B cell (primary cell): ENCODE measurements around the gene MYO10. TPM values are rescaled to one million over a fixed set of nuclear protein-coding genes. Genes with fewer than 3 reads are reported as not detected.

Source experiments
- ATAC-seq: fragments of 200-7000 bp; cut with Tn5 transposase; one replicate; pipeline ENCODE4 v1.10.0; 2021; ENCODE audit warnings: low read depth, mild to moderate bottlenecking, moderate number of reproducible peaks, moderate library complexity
- CTCF ChIA-PET: fragments of 350-600 bp; sonication (Branson Sonifier 250); formaldehyde crosslinking; loops from one replicate; lab custom pipeline; 2021; ENCODE audit warnings: antibody characterized with exemption, inconsistent platforms; lab: Charles Lee
- POLR2A ChIA-PET: fragments of 350-600 bp; sonication (Branson Sonifier 250); formaldehyde crosslinking; loops from one replicate; lab custom pipeline; 2021; ENCODE audit warnings: antibody characterized with exemption; lab: Charles Lee
- DNase-seq: peaks from one replicate; pipeline ENCODE4 v3.0.0; 2013
- H2AFZ ChIP-seq: 2 replicates; pipeline ENCODE4 v1.6.1; 2012; ENCODE audit warnings: mild to moderate bottlenecking, low read depth, low read length; ENCODE audit not compliant: insufficient read depth, poor library complexity, severe bottlenecking
- H3K27ac ChIP-seq, 2 donors: 1 replicate in 1 of 2; 2 replicates in 1 of 2; pipeline ENCODE4 v1.5.1; 2012 to 2013; ENCODE audit warnings: low read length in 2 of 2, mild to moderate bottlenecking in 2 of 2, moderate library complexity in 1 of 2
- H3K27me3 ChIP-seq, 4 experiments: fragments of 200-600 bp in 1 of 4; sonication (generic) in 1 of 4; replicated peaks in 1 of 4; 1 replicate in 2 of 4; 2 replicates in 2 of 4; pipeline versions ENCODE4 v1.6.1 to v1.7.0; 2013 to 2016; ENCODE audit warnings: low read length in 3 of 4, mild to moderate bottlenecking in 2 of 4, mixed read lengths in 1 of 4, moderate library complexity in 1 of 4; ENCODE audit not compliant: insufficient read depth in 4 of 4, control insufficient read depth in 3 of 4; ENCODE audit errors: control extremely low read depth in 1 of 4
- H3K36me3 ChIP-seq, 2 experiments: replicated peaks in 1 of 2; 1 replicate in 1 of 2; 2 replicates in 1 of 2; pipeline versions ENCODE4 v1.6.1 to v1.7.1; 2013; ENCODE audit warnings: low read length in 1 of 2; ENCODE audit not compliant: insufficient read depth in 2 of 2, control insufficient read depth in 1 of 2; ENCODE audit errors: control extremely low read depth in 1 of 2, extremely low read depth in 1 of 2
- H3K4me1 ChIP-seq, 2 donors: fragments of 200-600 bp in 1 of 2; sonication (generic) in 1 of 2; 1 replicate in 1 of 2; 2 replicates in 1 of 2; pipeline versions ENCODE4 v1.5.1 to v1.6.1; 2013 to 2017; ENCODE audit warnings: low read length in 2 of 2; ENCODE audit not compliant: control insufficient read depth in 2 of 2, insufficient read depth in 2 of 2
- H3K4me2 ChIP-seq: replicated peaks from 2 replicates; pipeline ENCODE3; 2012; ENCODE audit warnings: mild to moderate bottlenecking, low read depth, low read length; ENCODE audit not compliant: poor library complexity, severe bottlenecking
- H3K4me3 ChIP-seq, 5 experiments: fragments of 200-600 bp in 1 of 5; sonication (generic) in 1 of 5; 1 replicate in 3 of 5; 2 replicates in 2 of 5; pipeline versions ENCODE4 v1.5.1 to v1.7.0; 2011 to 2016; ENCODE audit warnings: low read length in 4 of 5, mild to moderate bottlenecking in 4 of 5, low read depth in 2 of 5, control low read depth in 1 of 5, moderate library complexity in 1 of 5; ENCODE audit not compliant: insufficient read depth in 1 of 5; ENCODE audit errors: control extremely low read depth in 1 of 5, extremely low read depth in 1 of 5
- H3K79me2 ChIP-seq: fragments of 200-600 bp; sonication (generic); one replicate; pipeline ENCODE4 v1.6.0; 2016; ENCODE audit warnings: low read length; ENCODE audit not compliant: control insufficient read depth, insufficient read depth
- H3K9ac ChIP-seq: fragments of 200-600 bp; sonication (generic); 2 replicates; pipeline ENCODE4 v1.6.1; 2017; ENCODE audit warnings: mild to moderate bottlenecking, low read length, moderate library complexity
- H3K9me3 ChIP-seq, 3 donors: one replicate each; pipeline versions ENCODE4 v1.6.1 to v1.7.1; 2013; ENCODE audit warnings: low read length in 2 of 3; ENCODE audit not compliant: control insufficient read depth in 2 of 3, insufficient read depth in 1 of 3; ENCODE audit errors: control extremely low read depth in 1 of 3
- H4K20me1 ChIP-seq: 2 replicates; pipeline ENCODE4 v1.6.0; 2012; ENCODE audit warnings: mild to moderate bottlenecking, low read length; ENCODE audit not compliant: insufficient read depth, control insufficient read depth, poor library complexity, severe bottlenecking
- H3K27ac Mint-ChIP-seq: one replicate; pipeline ENCODE4 v1.8.0; 2021; ENCODE audit warnings: mixed read lengths
- H3K27me3 Mint-ChIP-seq: one replicate; pipeline ENCODE4 v1.8.0; 2021; ENCODE audit warnings: mixed read lengths
- H3K4me1 Mint-ChIP-seq: one replicate; pipeline ENCODE4 v1.8.0; 2021; ENCODE audit warnings: mixed read lengths
- H3K4me3 Mint-ChIP-seq: one replicate; pipeline ENCODE4 v1.8.0; 2021; ENCODE audit warnings: mixed read lengths
- H3K9me3 Mint-ChIP-seq: one replicate; pipeline ENCODE4 v1.8.0; 2022; ENCODE audit warnings: mixed read lengths; ENCODE audit not compliant: insufficient read depth
- CTCF ChIP-seq: fragments of 200-600 bp; IDR thresholded peaks from one replicate; pipeline ENCODE4 v1.8.0; 2022; ENCODE audit warnings: antibody characterized with exemption, mild to moderate bottlenecking
- EZH2 ChIP-seq: IDR thresholded peaks from 2 replicates; pipeline ENCODE4 v1.6.1; 2012; ENCODE audit warnings: borderline replicate concordance, low read depth, mild to moderate bottlenecking, moderate library complexity, low read length; ENCODE audit not compliant: insufficient read depth, poor library complexity, severe bottlenecking
- WGBS: methylation state at CpG from one replicate; pipeline ENCODE4 v1.1.5; 2013; ENCODE audit warnings: missing lambda C conversion rate; ENCODE audit not compliant: insufficient coverage; 5-methylcytosine and 5-hydroxymethylcytosine counted together
- intact Hi-C: fragments of 100-400 bp; cut with micrococcal nuclease; formaldehyde crosslinking; loops from one replicate; pipeline ENCODE4 v1.10.0; 2022
- polyA plus RNA-seq: library from polyadenylated mRNA; depleted of rRNA; stranded (reverse); fragments of >200 nt; gene quantifications from 2 replicates; pipeline ENCODE4 v1.2.3, GENCODE V29; 2012
- total RNA-seq, 2 donors: library from RNA; stranded (reverse); fragments of 120-200 nt in 1 of 2; gene quantifications; 1 replicate in 1 of 2; 2 replicates in 1 of 2; pipeline versions ENCODE4 v1.2.3 to v1.2.4, GENCODE V29; 2013 to 2022

Gene MYO10
- total and polyA plus RNA-seq, 2 donors (not counting 1 experiment from before 2014, with no cell fraction given) = 0.10 TPM; not detected in 1

GRCh38 chr5:16931334-16932110 lies 4.6 kb downstream of the MYO10 start:
- no peak for ATAC-seq
- ChIA-PET POLR2A (no interaction called here), CTCF (interaction anchor here (0.6 kb wide), 1 partner anchor 275 kb away, joined by 5 read pairs; no protein-coding TSS in a partner anchor)
- Histone ChIP-seq H3K36me3 (no peaks in the 10 kb centered on the region), H3K9ac (no peak overlapping the region), H3K4me3 (no peak overlapping the region), H3K4me2 (no peak overlapping the region), H4K20me1 (no peaks in the 10 kb centered on the region), H3K27me3 (peaks cover 0 to 43% (median 30%) of the 10 kb centered on the region in 4 experiments), H3K27ac (no peak overlapping the region), H3K4me1 (peaks cover 15 to 23% of the 10 kb centered on the region in 2 donors), H3K79me2 (no peaks in the 10 kb centered on the region), H3K9me3 (peaks cover 0 to 16% (median 0%) of the 10 kb centered on the region in 3 donors), H2AFZ (no peak overlapping the region)
- Mint-ChIP-seq H3K27ac (no peak overlapping the region), H3K27me3 (peaks cover 53% of the 10 kb centered on the region), H3K4me3 (no peak overlapping the region), H3K9me3 (no peaks in the 10 kb centered on the region), H3K4me1 (peaks cover 13% of the 10 kb centered on the region)
- WGBS = 83% methylated on average over 3 of the region's 5 CpGs
- no peak for DNase-seq
- intact Hi-C loops = no loop called here
- TF ChIP-seq CTCF (no peak), EZH2 (no peak)

GRCh38 chr5:16930496-16930895 lies 5.6 kb downstream of the MYO10 start:
- Histone ChIP-seq H3K79me2 (no peaks in the 10 kb centered on the region), H3K4me1 (peaks cover 8 to 15% of the 10 kb centered on the region in 2 donors), H3K4me2 (no peak overlapping the region), H3K27me3 (peaks cover 0 to 36% (median 28%) of the 10 kb centered on the region in 4 experiments), H3K36me3 (no peaks in the 10 kb centered on the region), H3K4me3 (no peak overlapping the region), H4K20me1 (no peaks in the 10 kb centered on the region), H3K27ac (no peak overlapping the region), H2AFZ (no peak overlapping the region), H3K9me3 (peaks cover 0 to 9% (median 0%) of the 10 kb centered on the region in 3 donors), H3K9ac (no peak overlapping the region)
- WGBS = 94% methylated on average over 7 of the region's 8 CpGs
- ChIA-PET CTCF (no interaction called here), POLR2A (no interaction called here)
- ATAC-seq (no peak), DNase-seq (no peak)
- H3K4me3 Mint-ChIP-seq = no peak overlapping the region
- TF ChIP-seq EZH2 = no peak
- no peak for TF ChIP-seq CTCF
- intact Hi-C loops = no loop called here
- H3K27me3 Mint-ChIP-seq = peaks cover 47% of the 10 kb centered on the region
- no peaks in the 10 kb centered on the region for H3K9me3 Mint-ChIP-seq
- H3K4me1 Mint-ChIP-seq = peaks cover 7% of the 10 kb centered on the region
- no peak overlapping the region for H3K27ac Mint-ChIP-seq
